ENCODE results near the gene CUTA.

CUTA gene

DNA sequence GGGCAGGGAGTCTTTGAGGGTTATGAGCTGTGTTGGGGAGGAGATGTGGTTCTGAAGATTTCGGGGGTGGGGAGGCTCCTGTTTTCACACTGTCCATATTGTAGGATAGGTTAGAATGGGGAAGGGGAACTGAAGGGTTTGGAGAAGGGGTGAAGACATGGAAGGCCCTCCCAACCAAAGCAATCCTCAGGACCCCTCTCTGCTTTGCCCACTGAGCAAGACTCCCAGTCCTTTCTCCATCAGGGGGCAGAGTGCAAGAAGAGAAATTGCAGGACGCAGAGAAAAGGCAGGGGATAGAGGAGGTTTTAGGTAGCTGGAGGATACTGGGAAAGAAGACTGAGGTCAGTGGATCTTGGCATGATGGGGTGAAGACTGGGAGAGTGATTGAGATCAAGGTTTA lies 5.9 kb upstream of the CUTA start:
- DNase-seq (ENCODE audit: low spot score), result no peak

DNA sequence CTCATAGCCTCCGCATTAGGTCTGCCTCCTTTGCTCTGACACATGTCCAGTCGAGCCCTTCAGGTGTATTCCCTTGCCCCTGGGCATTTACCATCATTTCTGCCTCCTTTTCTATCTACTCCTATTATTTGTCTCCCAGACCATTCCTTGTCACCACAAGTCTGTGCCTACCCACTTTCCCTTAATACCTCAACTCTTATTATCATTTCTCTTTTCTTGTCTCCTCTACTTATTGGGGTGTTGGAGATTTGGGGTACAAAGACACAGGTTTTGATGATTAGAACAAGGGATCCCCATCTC lies 3.4 kb upstream of the CUTA start:
- DNase-seq (ENCODE audit: low spot score), result no peak

- DNase-seq (ENCODE audit: low spot score), result no peak
These were observed 2.8 kb upstream of the CUTA start for GRCh38 chr6:33420491-33421343.

DNA sequence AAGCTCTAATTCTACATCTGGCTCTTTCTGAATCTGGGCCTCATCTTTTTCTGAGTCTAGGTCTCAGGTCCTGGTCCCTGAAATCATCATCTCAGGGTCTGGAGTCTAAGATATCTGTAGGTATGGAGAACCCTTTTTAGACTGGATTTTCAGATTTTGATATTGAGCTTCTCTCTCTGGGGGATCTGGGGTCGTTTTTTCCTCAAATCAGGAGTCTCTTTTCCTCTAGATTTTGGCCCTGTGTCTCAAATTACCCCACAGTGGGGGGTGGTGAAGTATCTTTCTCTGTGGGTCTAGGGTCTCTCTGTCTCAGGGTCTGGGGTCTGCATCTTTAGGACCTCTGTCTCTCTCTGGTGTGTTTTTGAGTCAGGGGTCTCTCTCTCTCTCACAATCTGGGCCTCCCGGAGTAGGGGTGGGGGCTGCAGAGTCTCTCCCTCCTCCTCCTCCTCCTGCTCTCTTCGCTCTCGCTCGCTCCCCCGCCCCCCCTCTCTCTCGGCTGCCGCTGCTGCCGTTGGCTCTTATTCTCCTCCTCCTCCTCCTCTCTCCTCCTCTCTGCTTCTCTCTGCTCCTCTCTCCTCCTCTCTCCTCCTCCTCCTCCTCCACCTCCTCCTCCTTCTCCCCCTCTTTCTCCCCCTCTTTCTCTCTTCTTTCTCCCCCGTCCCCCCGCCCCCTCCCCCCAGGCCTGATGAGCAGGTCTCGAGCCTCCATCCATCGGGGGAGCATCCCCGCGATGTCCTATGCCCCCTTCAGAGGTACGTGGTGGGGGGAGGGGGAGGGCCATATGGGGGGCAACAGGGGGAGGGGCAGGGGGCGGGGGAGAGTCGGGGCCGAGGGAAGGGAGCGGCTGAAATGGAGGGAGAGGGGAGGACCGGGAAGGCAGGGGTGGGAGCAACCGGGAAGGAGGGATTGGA lies 1.9 kb upstream of the CUTA start, which contains the start of gene SYNGAP1:
Gene SYNGAP1 (plus strand): TSS at position 486 of the 911 bp plus-strand sequence. CDS start 200 bp downstream, at position 686.
- DNase-seq (ENCODE audit: low spot score), result no peak

GRCh38 chr6:33418690-33419291 lies 884 bp upstream of the CUTA start:
- DNase-seq (ENCODE audit: low spot score), result no peak

DNA sequence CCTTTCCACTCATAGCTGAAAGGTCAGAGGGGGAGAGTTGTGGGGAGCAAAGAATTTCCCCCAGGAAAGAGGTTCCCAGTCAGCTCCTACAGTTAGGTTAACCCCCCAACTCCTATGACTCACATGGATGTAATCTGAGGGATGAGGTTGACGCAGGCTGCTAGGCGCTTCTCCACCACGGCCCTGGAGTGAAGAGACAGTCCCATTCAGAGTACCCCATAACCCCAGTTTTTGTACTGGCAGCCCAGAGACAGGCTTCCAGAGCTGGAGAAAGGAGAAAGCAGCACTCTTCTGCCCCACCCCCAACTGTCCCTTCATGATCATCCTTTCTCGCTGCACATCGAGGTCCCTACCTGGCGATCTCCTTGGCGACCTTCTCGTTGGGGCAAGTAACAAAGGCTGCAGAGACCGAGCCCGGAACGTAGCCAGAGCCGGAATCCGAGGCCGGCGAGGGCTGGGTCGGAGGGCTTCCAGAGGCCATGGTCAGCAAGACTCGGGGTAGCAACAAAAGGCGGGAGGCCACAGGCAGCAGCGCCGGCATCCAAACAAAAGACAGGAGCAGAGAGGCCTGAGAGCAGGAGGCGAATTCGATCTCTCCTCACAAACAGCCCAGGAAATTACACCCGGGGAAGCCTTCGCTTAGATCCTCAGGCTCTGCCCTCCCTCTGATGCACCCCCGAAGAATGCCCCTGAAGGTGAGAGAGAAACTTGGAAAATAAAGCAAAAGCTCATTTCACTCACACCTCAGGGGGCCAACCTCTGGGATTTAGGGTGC lies 592 bp downstream of the CUTA start:
- peak; percentile 31 for DNase-seq (ENCODE audit: low spot score)

DNA sequence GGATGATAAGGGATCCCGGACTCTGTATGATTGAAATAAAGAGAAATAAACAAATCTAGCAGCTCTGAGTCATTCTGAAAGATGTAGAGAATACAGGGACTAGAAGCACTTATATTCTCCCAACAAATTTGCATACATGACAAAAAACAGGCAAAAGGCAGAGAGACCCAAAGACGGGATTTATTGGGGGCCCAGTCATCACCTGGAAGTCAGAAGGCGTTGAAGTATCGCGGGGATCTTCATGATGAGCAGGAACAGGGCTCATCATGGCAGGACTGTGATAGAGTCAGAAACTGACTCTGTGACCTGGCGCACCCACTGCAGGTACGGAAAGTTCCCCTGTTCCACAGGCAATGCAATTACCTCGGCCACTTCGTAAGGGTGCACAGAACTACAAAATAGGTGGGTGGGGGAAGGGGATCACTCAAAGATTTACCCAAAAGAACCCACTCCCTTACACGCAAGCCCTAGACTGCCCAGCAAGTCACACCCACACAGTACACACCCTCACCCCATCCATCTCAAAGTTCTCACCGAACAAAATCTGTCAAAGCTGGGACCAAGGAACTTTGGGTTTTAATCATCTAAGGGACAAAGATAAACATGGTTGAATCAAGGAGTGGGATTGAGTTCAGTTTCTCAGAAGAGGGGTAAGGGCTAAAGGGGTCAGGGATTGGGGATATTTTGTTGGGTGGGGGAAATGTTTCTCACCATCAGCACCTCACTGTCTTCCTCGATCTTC lies 1.4 kb downstream of the CUTA start:
- DNase-seq (ENCODE audit: low spot score), result no peak

- no peak for DNase-seq (ENCODE audit: low spot score)
These were observed 2.1 kb downstream of the CUTA start for GRCh38 chr6:33415831-33416230.

- DNase-seq (ENCODE audit: low spot score), result no peak
These were observed 3.2 kb downstream of the CUTA start for GRCh38 chr6:33414592-33415271.

- no peak for DNase-seq (ENCODE audit: low spot score)
These were observed 4.4 kb downstream of the CUTA start for GRCh38 chr6:33413241-33414120.

GRCh38 chr6:33412140-33413009 lies 5.5 kb downstream of the CUTA start:
- no peak for DNase-seq (ENCODE audit: low spot score)

DNA sequence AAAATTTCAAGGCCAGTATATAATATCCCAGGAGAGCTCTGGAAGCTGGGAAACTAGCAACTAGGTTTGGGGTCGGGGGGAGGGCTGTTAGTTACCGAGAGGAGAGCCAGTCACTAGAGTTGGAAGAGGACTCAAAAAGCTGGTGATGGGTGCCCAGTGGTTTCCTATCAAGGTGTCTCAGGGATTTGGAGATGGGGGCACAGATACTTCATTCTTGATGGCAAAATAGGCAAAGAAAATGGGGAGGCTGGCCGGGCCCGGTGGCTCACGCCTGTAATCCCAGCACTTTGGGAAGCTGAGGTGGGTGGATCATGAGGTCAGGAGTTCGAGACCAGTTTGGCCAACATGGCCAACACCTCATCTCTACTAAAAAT lies 6.3 kb downstream of the CUTA start:
- DNase-seq (ENCODE audit: low spot score), result no peak

- DNase-seq (ENCODE audit: low spot score), result peak; percentile 61
These were observed 6.9 kb downstream of the CUTA start, which contains the start of gene PHF1 for GRCh38 chr6:33410711-33411631. PHF1 (plus strand) TSS chr6:33411014; CDS start chr6:33412264, 1,250 bp downstream.

DNA sequence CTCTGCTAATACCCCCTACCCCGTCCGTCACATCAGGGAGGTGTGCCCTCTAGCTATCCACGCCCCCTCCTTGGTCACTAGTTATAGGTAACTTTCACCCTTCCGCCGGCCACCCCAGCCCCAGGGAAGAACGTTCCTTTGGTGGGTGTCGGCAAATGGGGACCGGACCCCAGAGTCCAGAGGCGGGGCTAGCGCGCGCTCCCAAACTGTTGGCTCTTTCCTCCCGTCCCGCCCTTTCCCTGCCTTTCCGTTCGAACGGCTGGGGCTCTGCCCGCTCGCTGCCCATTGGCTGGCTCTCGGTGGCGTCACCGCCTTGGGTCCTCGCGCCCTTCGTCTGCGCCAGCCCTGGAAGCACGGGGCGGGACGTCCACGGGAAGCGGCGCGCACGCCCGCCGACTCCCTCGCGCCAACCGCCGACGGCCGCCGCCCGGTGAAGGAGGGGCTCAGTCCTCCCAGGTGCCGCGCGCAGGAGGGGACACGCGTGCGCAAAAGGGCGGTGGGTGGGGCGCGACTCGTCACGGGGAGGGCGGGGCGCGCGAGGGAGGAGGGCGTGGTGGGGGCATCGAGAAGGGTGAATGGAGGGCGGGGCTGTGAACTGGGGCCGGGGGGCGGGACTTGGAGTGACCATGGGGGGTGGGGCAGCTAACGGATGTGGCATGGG lies 7.7 kb downstream of the CUTA start:
- peak; percentile 97 for DNase-seq (ENCODE audit: low spot score)

DNA sequence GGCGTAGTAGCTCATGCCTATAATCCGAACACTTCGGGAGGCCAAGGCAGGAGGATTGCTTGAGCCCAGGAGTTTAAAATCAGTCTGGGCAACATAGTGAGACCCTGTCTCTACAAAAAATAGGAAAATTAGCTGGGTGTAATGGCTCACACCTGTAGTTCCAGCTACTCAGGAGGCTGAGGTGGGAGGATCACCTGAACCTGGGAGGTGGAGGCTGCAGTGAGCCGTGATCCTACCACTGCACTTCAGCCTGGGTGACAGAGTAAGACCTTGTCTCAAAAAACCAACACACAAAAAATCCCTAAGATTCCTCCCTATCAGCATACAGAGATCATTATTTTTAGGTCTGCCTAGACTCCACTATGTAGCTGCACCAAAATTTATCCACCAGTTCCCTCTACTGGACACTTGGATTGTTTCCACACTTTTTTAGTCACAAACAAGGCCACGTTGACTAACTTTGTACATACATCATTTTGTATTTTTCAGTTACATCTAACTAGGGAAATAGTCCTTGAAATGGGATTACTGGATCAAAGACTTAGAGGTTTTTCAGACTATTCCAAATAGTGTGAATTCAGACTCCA lies 10.7 kb downstream of the CUTA start:
- DNase-seq (ENCODE audit: low spot score), result no peak

GRCh38 chr6:33406126-33406525 lies 11.8 kb downstream of the CUTA start:
- no peak for DNase-seq (ENCODE audit: low spot score)

Measured in LoVo (cell line).